Measurements from ENCODE around the gene CANT1.
A peak's percentile ranks its signal among the peaks of the same experiment; 100 is the strongest.
"Not testable (repeated sequence)": the region's sequence is repeated elsewhere in the genome, so short reads cannot be mapped to it uniquely, and the experiment has no call there.

The CANT1 gene

GRCh38 chr17:78974635-78975591 lies 34.7 kb downstream of the CANT1 start:
- DNase-seq: no peak

- no peak for DNase-seq
Observed at GRCh38 chr17:78973792-78974520, 35.6 kb downstream of the CANT1 start.

GRCh38 chr17:78973196-78973595 lies 36.4 kb downstream of the CANT1 start:
- no peak for DNase-seq

GRCh38 chr17:78972507-78973105 lies 37.0 kb downstream of the CANT1 start:
- DNase-seq: no peak

GRCh38 chr17:78971756-78972506 lies 37.6 kb downstream of the CANT1 start:
- no peak for DNase-seq

- peak; percentile 64 for DNase-seq
Observed at GRCh38 chr17:78970834-78971755, 38.5 kb downstream of the CANT1 start.

GRCh38 chr17:78969865-78970264 lies 39.7 kb downstream of the CANT1 start:
- no peak for DNase-seq

GRCh38 chr17:78967782-78968362 lies 41.7 kb downstream of the CANT1 start:
- no peak for DNase-seq

GRCh38 chr17:78966910-78967600 lies 42.5 kb downstream of the CANT1 start:
- DNase-seq: no peak

- no peak for DNase-seq
Observed at GRCh38 chr17:78966123-78966813, 43.3 kb downstream of the CANT1 start.

GRCh38 chr17:78965491-78965924 lies 44.1 kb downstream of the CANT1 start:
- DNase-seq: no peak

- DNase-seq: no peak
Observed at GRCh38 chr17:78963378-78963777, 46.2 kb downstream of the CANT1 start.

GRCh38 chr17:78962984-78963348 lies 46.6 kb downstream of the CANT1 start:
- DNase-seq: not testable (repeated sequence)

GRCh38 chr17:78962345-78962983 lies 47.1 kb downstream of the CANT1 start:
- no peak for DNase-seq

- no peak for DNase-seq
Observed at GRCh38 chr17:78961571-78961970, 48.0 kb downstream of the CANT1 start.

GRCh38 chr17:78960928-78961327 lies 48.6 kb downstream of the CANT1 start:
- no peak for DNase-seq

GRCh38 chr17:78959803-78960202 lies 49.8 kb downstream of the CANT1 start:
- no peak for DNase-seq

- DNase-seq: no peak
Observed at GRCh38 chr17:78958641-78959127, 50.9 kb downstream of the CANT1 start.

- DNase-seq: no peak
Observed at GRCh38 chr17:78957128-78957527, 52.4 kb downstream of the CANT1 start.

Measured in 8988T (cell line).